Measurements from ENCODE around the gene TGM2.

DNA sequence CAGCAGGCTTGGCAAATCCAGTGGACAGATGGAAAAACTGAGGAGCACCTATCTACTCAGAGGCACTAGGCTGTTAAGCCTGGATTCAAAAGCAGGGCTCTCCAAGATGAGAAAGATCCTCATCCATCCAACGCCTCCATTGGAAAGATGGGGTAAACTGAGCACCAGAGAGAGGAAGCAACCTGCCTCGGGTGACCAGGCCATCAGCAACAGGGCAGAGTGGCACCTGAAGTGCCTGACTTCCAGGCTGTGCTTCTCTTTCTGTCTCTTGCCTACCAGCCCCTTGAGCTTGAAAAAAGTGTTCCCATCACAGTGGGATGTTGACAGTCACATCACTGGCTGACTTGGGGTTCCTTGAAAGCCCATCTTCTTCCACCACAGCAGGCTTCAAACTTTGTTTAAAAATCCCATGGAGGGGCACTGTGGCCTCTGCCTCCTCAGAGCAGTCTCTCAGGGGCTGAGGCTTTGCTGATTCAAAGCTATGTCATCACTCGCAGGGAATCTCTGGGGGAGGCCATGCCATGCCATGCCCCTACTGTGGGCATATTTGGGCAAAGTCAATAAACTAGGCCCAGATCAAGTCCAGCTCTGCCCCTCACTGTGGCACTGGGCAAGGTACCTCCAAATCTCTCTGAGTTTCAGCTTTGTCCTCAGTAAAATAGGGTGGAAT, 44.8 kb upstream of the TGM2 start:
- TF ChIP-seq ESRRG (CRISPR knock-in tag; IDR thresholded peaks at IDR 0.05) (no peak), SNAI2 (CRISPR knock-in tag; IDR thresholded peaks at IDR 0.05) (no peak), ZFP3 (CRISPR knock-in tag; IDR thresholded peaks at IDR 0.05) (no peak), GLIS3 (CRISPR knock-in tag; IDR thresholded peaks at IDR 0.05) (no peak), RARB (CRISPR knock-in tag; IDR thresholded peaks at IDR 0.05) (no peak), ARNTL (CRISPR knock-in tag; IDR thresholded peaks at IDR 0.05; ENCODE audit: borderline replicate concordance, low read depth) (no peak)
